Neural cell (in vitro differentiated cells): Measurements from ENCODE around the gene TMEM192. TPM values are rescaled to one million over a fixed set of nuclear protein-coding genes. Genes with fewer than 3 reads are reported as not detected.

ENCODE experiments used
- H2AFZ ChIP-seq: fragments of 200-600, 300-800 bp; sonication (generic), shearing (Covaris generic); 2 replicates; pipeline ENCODE4 v1.6.0; 2014; ENCODE audit warnings: low read depth, mild to moderate bottlenecking, antibody characterized with exemption, low read length, moderate library complexity
- H3F3A ChIP-seq: fragments of 200-600 bp; shearing (Covaris generic); 2 replicates; pipeline ENCODE4 v1.6.1; 2016; ENCODE audit warnings: mild to moderate bottlenecking, moderate library complexity, mixed read lengths, antibody characterized with exemption, low read length; ENCODE audit not compliant: insufficient read depth, poor library complexity, severe bottlenecking
- H3K27ac ChIP-seq: fragments of 200-600, 300-800 bp; sonication (generic), shearing (Covaris generic); 2 replicates; pipeline ENCODE4 v1.5.1; 2014; ENCODE audit warnings: mild to moderate bottlenecking, low read length, moderate library complexity
- H3K27me3 ChIP-seq: fragments of 300-800, 200-600 bp; sonication (generic), shearing (Covaris generic); 2 replicates; pipeline ENCODE4 v1.6.0; 2014; ENCODE audit warnings: mild to moderate bottlenecking, low read depth, low read length, moderate library complexity; ENCODE audit not compliant: insufficient read depth
- H3K36me3 ChIP-seq: fragments of 300-800, 200-600 bp; sonication (generic), shearing (Covaris generic); 2 replicates; pipeline ENCODE4 v1.5.1; 2014; ENCODE audit warnings: mild to moderate bottlenecking, antibody characterized with exemption, low read length, moderate library complexity; ENCODE audit not compliant: insufficient read depth
- H3K4me2 ChIP-seq: fragments of 300-800, 200-600 bp; sonication (generic), shearing (Covaris generic); 2 replicates; pipeline ENCODE4 v1.6.0; 2014; ENCODE audit warnings: mild to moderate bottlenecking, low read length
- H3K4me3 ChIP-seq: fragments of 300-800, 200-600 bp; sonication (generic), shearing (Covaris generic); 2 replicates; pipeline ENCODE4 v1.5.1; 2014; ENCODE audit warnings: mild to moderate bottlenecking, low read length, moderate library complexity
- H3K79me2 ChIP-seq: fragments of 200-600 bp; shearing (Covaris generic); replicated peaks from 2 replicates; pipeline ENCODE4 v1.6.0; 2014; ENCODE audit warnings: mild to moderate bottlenecking, low read length, moderate library complexity; ENCODE audit not compliant: insufficient read depth
- H3K9ac ChIP-seq: fragments of 300-800, 200-600 bp; sonication (generic), shearing (Covaris generic); 2 replicates; pipeline ENCODE4 v1.6.1; 2016; ENCODE audit warnings: mild to moderate bottlenecking, low read length, mixed read lengths
- H3K9me2 ChIP-seq: fragments of 200-600 bp; shearing (Covaris generic); 2 replicates; pipeline ENCODE4 v1.6.1; 2016; ENCODE audit warnings: mild to moderate bottlenecking, low read length, mixed read lengths; ENCODE audit not compliant: insufficient read depth
- H3K9me3 ChIP-seq: fragments of 200-600, 300-800 bp; sonication (generic), shearing (Covaris generic); 2 replicates; pipeline ENCODE4 v1.6.1; 2016; ENCODE audit warnings: mild to moderate bottlenecking, mixed run types, low read length, moderate library complexity, mixed read lengths
- H4K20me1 ChIP-seq: fragments of 200-600 bp; shearing (Covaris generic); 2 replicates; pipeline ENCODE4 v1.6.1; 2016; ENCODE audit warnings: mild to moderate bottlenecking, mixed run types; ENCODE audit not compliant: insufficient read depth
- CTCF ChIP-seq: fragments of 450-650 bp; IDR thresholded peaks from 2 replicates; pipeline ENCODE4 v1.5.1; 2014; ENCODE audit warnings: antibody characterized with exemption, mild to moderate bottlenecking, moderate library complexity; ENCODE audit not compliant: poor library complexity, severe bottlenecking
- EP300 ChIP-seq: fragments of 450-650 bp; conservative IDR thresholded peaks from 2 replicates; pipeline ENCODE4 v1.6.1; 2014; ENCODE audit warnings: antibody characterized with exemption, mild to moderate bottlenecking, moderate library complexity; ENCODE audit not compliant: poor library complexity, severe bottlenecking
- EZH2 ChIP-seq: fragments of 200-600, 300-800 bp; shearing (Covaris generic), sonication (generic); IDR thresholded peaks from 2 replicates; pipeline ENCODE4 v1.6.1; 2014; ENCODE audit warnings: antibody characterized with exemption, low read length, borderline replicate concordance, mild to moderate bottlenecking; ENCODE audit not compliant: insufficient read depth, poor library complexity, severe bottlenecking
- MXI1 ChIP-seq: fragments of 450-650 bp; conservative IDR thresholded peaks from 2 replicates; pipeline ENCODE4 v1.6.1; 2014; ENCODE audit warnings: antibody characterized with exemption, mild to moderate bottlenecking; ENCODE audit not compliant: poor library complexity, severe bottlenecking
- POLR2AphosphoS5 ChIP-seq: IDR thresholded peaks from 2 replicates; pipeline ENCODE4 v1.6.1; 2012
- RAD21 ChIP-seq: fragments of 450-650 bp; conservative IDR thresholded peaks from 2 replicates; pipeline ENCODE4 v1.6.1; 2014; ENCODE audit warnings: antibody characterized with exemption, mild to moderate bottlenecking, moderate library complexity
- REST ChIP-seq: IDR thresholded peaks from 2 replicates; pipeline ENCODE4 v1.6.1; 2012; ENCODE audit warnings: borderline replicate concordance
- SMC3 ChIP-seq: fragments of 450-650 bp; conservative IDR thresholded peaks from 2 replicates; pipeline ENCODE4 v1.6.1; 2014; ENCODE audit warnings: antibody characterized with exemption, mild to moderate bottlenecking, moderate library complexity; ENCODE audit not compliant: poor library complexity
- TAF1 ChIP-seq: IDR thresholded peaks from 2 replicates; pipeline ENCODE4 v1.6.1; 2012; ENCODE audit warnings: low read depth
- polyA plus RNA-seq: library from polyadenylated mRNA; depleted of rRNA; stranded (reverse); fragments of >200 nt; gene quantifications from 2 replicates; pipeline ENCODE4 v1.2.3, GENCODE V29; 2014

The TMEM192 gene
- polyA plus RNA-seq, 1 donor from 2014 or later = 10.5 TPM

- Histone ChIP-seq H3K9me2 (no peaks in the 10 kb centered on the region), H3K4me2 (no peak overlapping the region), H3K79me2 (no peaks in the 10 kb centered on the region), H3K9ac (no peak overlapping the region), H3K36me3 (no peaks in the 10 kb centered on the region), H4K20me1 (no peaks in the 10 kb centered on the region), H3K27ac (no peak overlapping the region), H3F3A (no peaks in the 10 kb centered on the region), H3K4me3 (no peak overlapping the region), H3K9me3 (no peaks in the 10 kb centered on the region), H3K27me3 (no peaks in the 10 kb centered on the region), H2AFZ (no peak overlapping the region)
- TF ChIP-seq EZH2 (no peak), TAF1 (no peak), EP300 (no peak), RAD21 (peak; percentile 82), POLR2AphosphoS5 (no peak), REST (no peak), SMC3 (peak; percentile 78), CTCF (peak; percentile 80), MXI1 (no peak)
Measured at GRCh38 chr4:165096776-165097175, 15.9 kb downstream of the TMEM192 start.

GRCh38 chr4:165095291-165095690 is 17.4 kb downstream of the TMEM192 start:
- Histone ChIP-seq H3K9me2 (no peaks in the 10 kb centered on the region), H3K79me2 (no peaks in the 10 kb centered on the region), H2AFZ (no peak overlapping the region), H3K27me3 (no peaks in the 10 kb centered on the region), H3K4me2 (no peak overlapping the region), H3K36me3 (no peaks in the 10 kb centered on the region), H3K4me3 (no peak overlapping the region), H3K9me3 (no peaks in the 10 kb centered on the region), H4K20me1 (no peaks in the 10 kb centered on the region), H3K9ac (no peak overlapping the region), H3F3A (no peaks in the 10 kb centered on the region), H3K27ac (no peak overlapping the region)
- TF ChIP-seq MXI1 (no peak), CTCF (no peak), REST (no peak), EP300 (no peak), POLR2AphosphoS5 (no peak), RAD21 (no peak), SMC3 (no peak), TAF1 (no peak), EZH2 (no peak)
